8988T (cell line): ENCODE measurements around the gene KRTAP10-7.
"Not testable (repeated sequence)": the region's sequence is repeated elsewhere in the genome, so short reads cannot be mapped to it uniquely, and the experiment has no call there.

Source experiments
- DNase-seq: peaks from one replicate; pipeline ENCODE4 v3.0.0; 2011

Gene KRTAP10-7

DNA sequence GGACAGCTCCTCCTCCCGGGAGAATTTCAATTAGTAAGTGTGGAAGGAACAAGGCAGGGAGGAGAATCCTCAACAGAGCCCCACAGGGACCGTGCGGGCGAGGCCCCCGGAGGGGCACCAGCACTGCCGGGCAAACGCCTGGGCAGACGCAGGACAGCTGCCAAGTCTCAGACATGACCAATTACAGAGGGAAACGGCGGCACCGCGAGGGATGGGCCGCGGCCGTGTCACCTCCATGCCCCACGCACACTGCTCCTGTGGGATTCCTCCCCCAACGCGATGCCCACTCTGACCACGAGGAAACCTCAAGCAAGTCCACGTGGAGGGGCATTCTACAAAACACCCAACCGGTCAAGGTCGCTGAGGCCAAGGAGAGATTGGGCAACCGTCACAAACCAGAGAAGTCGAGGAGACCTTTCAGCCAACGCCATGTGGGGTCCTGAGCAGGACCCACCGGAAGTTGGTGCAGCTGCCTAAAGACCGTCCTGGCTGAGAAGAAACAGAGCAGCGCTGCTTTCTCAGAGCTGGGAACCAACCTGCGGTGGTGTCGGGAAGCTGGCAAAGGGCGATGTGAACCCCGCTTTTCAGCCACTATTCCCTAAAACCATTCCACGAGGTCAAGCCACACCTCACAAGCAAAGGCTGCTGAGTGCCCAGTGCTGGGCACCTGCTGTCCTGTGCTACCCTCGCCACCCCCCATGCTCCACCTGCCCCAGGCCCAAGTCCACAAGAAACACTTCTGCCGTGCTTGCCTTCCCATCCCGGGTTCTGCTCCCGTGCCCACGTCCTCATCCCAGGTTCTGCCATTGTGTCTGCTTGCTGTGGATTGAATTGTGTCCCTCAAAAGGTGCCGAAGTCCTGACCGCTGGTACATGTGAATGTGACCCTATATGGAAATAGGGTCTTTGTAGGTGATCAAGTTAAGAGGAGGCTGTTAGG is 28.3 kb upstream of the KRTAP10-7 start:
- DNase-seq, result no peak

GRCh38 chr21:44572959-44573583 is 27.3 kb upstream of the KRTAP10-7 start:
- DNase-seq, result no peak

- not testable (repeated sequence) for DNase-seq
Measured at GRCh38 chr21:44573630-44574456, 26.6 kb upstream of the KRTAP10-7 start, which contains the start of gene KRTAP10-4. Gene KRTAP10-4 (plus strand): TSS chr21:44573729. CDS start chr21:44573759, 30 bp downstream.

GRCh38 chr21:44574457-44575306 is 25.7 kb upstream of the KRTAP10-7 start:
- no peak for DNase-seq

DNA sequence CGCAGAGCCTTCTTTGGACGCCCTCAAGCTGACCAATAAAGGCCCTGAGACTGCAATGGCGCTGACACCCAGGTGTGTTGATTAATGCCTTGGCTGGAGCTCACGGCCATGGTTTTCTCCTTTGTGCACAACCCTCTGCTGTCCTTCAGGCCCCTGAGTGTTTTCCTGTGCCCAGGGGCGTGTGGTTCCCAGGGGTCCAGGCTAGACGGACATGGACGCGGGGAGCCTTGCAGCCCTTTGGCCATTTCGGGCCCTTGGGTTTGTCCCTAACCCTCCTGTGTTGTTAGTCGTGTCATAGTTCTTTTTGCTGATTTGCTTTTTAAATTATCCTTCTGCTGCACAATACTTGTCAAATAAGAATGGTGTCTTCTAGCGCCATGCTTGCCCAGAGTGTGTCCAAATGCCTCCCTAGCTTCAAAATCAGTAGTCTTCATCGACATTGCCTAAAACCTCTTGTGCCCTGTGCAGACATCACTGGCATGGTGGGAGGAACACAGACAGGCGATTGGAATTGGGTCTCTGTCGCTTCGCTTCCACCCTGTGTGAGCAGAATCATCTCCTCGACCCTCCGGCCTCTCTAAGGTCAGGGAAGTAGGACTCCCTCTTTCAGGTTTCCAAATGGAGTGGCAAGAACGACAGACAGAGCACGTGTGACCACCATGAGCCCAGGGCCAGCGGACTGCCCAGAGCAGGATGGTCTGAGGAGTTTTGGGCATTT is 24.9 kb upstream of the KRTAP10-7 start:
- DNase-seq, result no peak

DNA sequence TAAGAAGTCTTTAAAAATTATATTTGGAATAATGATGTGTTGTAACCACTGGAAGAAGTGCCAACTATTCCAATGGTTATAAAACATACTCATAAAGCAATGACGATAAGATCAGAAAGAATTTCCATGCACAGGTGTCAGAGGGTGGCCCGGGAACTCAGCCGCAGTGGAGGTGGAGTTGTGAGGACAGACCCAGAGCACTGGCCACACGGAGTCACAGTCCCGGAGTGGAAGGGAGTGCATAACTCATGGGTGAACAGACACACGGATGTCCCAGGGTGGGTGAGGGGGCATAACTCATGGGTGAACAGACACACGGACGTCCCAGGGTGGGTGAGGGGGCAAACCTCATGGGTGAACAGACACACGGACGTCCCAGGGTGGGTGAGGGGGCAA is 24.4 kb upstream of the KRTAP10-7 start:
- DNase-seq, result no peak

DNA sequence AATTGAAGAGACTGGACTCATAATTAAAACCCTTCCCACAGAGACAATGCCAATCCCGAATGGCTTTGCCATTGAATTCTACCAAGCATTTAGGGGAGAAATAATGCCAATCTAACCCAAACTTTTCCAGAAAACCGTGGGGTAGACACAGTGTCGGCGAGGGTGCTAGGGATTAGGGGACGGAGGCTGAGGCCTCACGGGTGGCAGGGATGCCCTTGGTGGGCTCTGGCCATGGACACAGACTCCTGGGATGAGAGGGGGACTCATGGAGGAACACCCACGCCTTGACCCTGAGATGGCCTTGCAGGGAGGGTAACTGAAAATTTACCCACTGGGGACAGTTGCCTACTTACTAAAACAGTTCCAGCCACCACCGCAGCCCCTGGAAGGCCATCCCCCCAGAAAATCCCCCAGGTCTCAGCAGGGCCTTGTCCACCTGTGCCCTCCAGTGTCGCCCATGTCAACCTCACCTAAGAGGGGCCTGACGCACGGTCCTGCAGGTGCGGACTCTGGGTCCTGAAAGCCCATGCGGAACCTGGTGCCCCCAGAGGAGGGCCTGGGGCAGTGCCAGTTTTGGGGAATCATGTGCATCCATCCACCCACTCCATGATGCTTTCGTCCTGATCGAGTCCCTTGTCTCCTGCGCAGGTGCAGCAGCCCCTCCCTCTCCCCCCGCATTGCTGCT is 21.9 kb upstream of the KRTAP10-7 start:
- no peak for DNase-seq

DNA sequence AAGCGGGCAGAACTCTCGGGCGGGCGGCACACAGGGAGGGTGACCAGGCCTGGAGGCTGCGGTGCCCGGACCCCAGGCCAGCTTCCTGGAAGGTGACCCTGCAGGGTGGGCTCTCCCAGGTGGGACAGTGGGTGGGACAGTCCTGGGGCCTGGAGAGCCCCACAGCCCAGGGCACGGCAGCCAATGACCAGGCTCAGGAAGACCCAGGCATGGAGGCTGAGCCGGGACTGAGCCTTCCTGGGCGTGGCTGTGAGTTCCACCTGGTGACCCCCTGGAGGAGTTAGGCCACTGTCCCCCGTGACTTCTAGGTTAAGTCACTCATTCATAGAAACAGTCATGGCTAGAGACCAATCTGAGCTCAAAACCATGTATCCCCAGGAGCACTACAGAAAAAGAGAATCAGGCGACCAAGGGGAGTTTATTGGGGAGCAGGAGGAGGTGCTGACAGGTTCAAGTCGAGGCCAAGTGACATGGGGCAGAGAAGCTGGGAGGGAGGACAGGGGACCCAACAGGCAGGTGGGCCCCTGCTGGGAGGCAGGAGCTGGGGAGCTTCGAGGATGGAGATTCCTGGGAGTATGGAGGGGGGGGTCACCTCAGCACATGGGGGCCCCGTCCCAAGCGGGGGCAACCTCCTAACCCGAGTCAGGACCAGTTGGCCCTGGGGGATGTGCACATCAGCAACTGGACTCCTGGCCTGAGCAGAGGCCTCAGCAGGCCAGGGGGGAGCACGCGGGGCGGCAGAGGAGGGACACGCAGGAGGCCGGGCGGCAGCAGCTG is 21.2 kb upstream of the KRTAP10-7 start:
- DNase-seq, result no peak

GRCh38 chr21:44579833-44580144 is 20.6 kb upstream of the KRTAP10-7 start:
- DNase-seq, result no peak

GRCh38 chr21:44580231-44580821 is 20.1 kb upstream of the KRTAP10-7 start, which contains the start of gene KRTAP10-5:
Gene KRTAP10-5 (minus strand): TSS chr21:44580604. CDS start chr21:44580578, 26 bp downstream.
- not testable (repeated sequence) for DNase-seq

- no peak for DNase-seq
Measured at GRCh38 chr21:44581158-44581557, 19.2 kb upstream of the KRTAP10-7 start.

DNA sequence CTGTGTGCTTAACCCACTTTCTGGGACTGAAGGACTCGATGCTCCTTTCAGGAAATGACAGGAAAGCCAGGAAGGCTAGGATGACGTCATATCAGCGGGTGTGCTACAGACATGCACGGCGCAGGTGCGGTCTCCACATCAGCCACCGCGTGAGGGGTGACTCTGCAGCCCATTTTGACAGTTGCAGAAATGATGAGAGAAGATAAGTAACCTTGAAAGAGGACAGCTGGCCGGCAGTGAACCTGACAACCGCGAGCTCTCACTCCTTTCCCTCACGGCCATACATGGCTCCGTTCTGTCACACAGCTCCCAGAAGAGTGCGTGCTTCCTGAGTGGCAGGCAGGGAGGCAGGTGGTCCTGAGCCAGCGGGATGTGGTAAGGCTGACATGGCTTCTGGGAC is 18.3 kb upstream of the KRTAP10-7 start:
- no peak for DNase-seq

DNA sequence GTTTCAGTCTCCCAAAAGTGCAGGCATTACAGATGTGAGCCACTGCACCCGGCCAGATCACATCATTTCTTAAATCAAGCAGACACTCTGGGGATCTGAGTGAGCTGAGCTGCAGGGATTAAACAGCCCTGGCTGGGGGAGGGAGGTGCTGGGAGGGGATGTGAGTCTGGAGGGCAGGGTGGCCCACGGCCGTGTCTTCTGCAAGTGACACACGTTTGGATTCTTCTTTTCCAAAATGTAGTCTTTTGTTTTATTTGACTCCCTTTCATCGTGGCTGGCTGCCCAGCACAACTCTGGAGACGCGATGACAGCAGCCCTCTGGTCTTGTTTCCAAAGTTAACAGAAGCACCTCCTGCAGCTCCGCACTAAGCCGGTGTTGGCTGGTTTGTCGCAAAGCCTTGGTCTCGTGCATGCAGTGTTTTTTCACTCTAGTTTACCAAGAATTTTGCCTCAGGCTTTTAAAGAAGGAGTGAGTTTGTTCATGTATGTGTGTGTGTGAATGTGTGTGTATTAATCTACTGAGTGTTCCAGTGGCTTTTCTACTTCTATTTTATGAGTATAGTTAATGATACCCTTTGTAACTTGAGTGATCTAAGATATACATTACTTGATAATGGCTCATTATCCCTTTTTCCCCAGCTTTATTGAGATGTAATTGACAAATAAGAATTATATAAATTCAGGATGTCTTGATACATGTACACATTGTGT is 17.2 kb upstream of the KRTAP10-7 start:
- no peak for DNase-seq

GRCh38 chr21:44583800-44584147 is 16.6 kb upstream of the KRTAP10-7 start:
- no peak for DNase-seq

DNA sequence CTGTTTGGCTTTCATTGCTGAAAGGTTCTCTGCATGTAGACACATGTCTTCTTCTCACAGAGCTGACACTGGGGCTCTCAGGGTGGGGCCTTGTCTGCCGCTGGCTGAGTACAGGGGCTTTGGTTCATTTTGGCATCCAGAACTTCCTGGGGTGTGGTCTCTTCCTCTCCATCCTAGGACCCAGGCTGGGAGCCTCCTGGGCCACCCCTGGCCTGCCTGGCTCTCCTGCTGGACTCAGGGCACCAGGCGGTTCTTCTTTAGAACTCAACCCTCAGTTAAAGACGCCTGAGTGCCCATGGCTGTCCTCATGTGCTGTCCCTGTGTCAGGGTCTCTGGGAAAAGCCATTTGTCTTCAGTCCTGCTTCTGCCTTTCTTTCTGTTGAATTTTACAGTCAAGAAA is 14.5 kb upstream of the KRTAP10-7 start:
- DNase-seq, result no peak

- DNase-seq, result no peak
Measured at GRCh38 chr21:44589094-44589493, 11.3 kb upstream of the KRTAP10-7 start.

DNA sequence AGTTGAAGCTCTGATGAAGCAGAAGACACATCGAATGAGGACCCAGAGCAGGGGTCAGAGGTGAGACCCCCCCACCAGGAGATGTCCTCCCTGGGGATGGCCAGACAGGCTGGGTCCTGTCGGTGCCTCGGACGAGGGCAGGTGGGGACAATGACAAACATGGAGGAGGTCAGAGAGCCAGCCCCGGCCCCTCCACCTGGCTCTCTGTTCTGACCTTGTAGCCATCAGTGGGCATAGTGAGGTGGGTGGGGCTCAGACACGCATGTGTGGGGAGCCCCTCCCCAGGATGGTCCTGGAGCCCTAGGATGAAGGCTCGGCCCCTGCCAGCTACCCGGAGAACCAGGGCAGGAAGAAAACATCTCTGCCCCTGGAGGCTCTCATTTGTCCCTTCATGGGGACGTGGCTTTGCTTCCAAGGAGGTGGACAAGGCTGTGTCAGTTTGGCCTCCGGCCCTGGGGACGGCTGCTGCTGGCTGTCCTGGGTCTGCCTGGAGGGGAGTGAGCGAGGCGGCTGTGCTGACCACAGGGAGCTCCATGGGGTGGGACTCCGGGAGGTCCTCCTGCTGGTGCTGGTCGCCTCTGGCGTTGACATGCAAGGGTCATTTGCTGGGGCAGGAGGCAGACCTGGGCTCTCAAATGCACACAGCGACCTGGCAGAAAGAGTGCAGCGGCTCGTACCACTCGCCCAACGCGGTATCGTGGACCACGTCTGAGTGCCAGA is 10.7 kb upstream of the KRTAP10-7 start:
- DNase-seq, result no peak

DNA sequence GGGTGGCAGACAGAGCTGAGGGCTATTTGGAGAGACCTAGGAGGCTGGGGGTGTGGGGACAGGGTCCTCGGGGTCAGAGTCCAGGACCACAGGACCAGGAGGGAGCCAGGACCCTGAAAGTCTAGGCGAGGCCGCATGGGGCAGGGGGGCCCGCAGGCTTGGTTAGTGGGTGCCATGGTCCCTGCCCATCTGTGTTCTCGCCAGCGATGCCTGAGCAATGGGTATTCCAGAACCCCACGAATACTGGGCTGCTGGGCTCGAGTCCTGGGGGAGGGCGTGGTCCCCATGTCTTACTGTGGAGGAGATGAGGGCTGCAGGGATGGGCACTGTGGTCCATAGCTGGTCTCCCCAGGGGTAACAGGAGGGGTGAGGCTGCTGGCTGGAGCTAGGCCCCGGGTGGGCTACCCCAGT is 10.1 kb upstream of the KRTAP10-7 start:
- no peak for DNase-seq
